Left colon (tissue), 2 donors: ENCODE data around the gene IDH3A. TPM values are rescaled to one million over a fixed set of nuclear protein-coding genes. Genes with fewer than 3 reads are reported as not detected.

Experiments used
- ATAC-seq: fragments of 200-7000 bp; cut with Tn5 transposase; one replicate; pipeline ENCODE4 v1.9.1; 2020; ENCODE audit warnings: mild to moderate bottlenecking, moderate library complexity
- DNase-seq, 2 donors: peaks; one replicate each; pipeline ENCODE4 v3.0.0-alpha.2; 2020
- intact Hi-C, 2 donors: fragments of 100-400 bp; cut with DNase I in 1 of 2; cut with micrococcal nuclease in 1 of 2; formaldehyde crosslinking; loops; one replicate each; pipeline versions ENCODE4 v1.11.2 to v1.14.0; 2022; cut with DNase I, micrococcal nuclease
- total RNA-seq, 2 donors: library from RNA; stranded (reverse); fragmentation: NEBNext Ultra II Directional; extraction: Animal tissue kit (Norgen Biotek cat#: 25700); gene quantifications; one replicate each; pipeline ENCODE4 v1.2.1, GENCODE V29; 2021
- donor health status: DM: no; HTN: no; CAD: no.
- donor health status: DM: yes; HTN: yes; CAD: no.

The IDH3A gene
- total RNA-seq, 2 donors from 2014 or later: 176 to 247 TPM

- no peak for DNase-seq
- no peak for ATAC-seq
- intact Hi-C loops: no loop called here
Observed at GRCh38 chr15:78154955-78155354, 5.8 kb downstream of the IDH3A start.

GRCh38 chr15:78155355-78155939 lies 6.3 kb downstream of the IDH3A start:
- DNase-seq: no peak
- no peak for ATAC-seq
- intact Hi-C loops: no loop called here

- intact Hi-C loops: no loop called here
- DNase-seq: no peak
- no peak for ATAC-seq
Observed at GRCh38 chr15:78156653-78157052, 7.5 kb downstream of the IDH3A start.

- no peak for ATAC-seq
- DNase-seq: no peak
- intact Hi-C loops: no loop called here
Observed at GRCh38 chr15:78157203-78157602, 8.0 kb downstream of the IDH3A start.

- ATAC-seq: no peak
- DNase-seq: no peak
- intact Hi-C loops: no loop called here
Observed at GRCh38 chr15:78159395-78159794, 10.2 kb downstream of the IDH3A start.

GRCh38 chr15:78162038-78162437 lies 12.9 kb downstream of the IDH3A start:
- intact Hi-C loops: no loop called here
- ATAC-seq (no peak), DNase-seq (no peak)

GRCh38 chr15:78164010-78164409 lies 14.8 kb downstream of the IDH3A start:
- ATAC-seq (no peak), DNase-seq (no peak)
- intact Hi-C loops: no loop called here

GRCh38 chr15:78167227-78167888 lies 18.2 kb downstream of the IDH3A start:
- DNase-seq (no peak), ATAC-seq (peak; percentile 42)
- intact Hi-C loops: no loop called here

- DNase-seq (no peak), ATAC-seq (no peak)
- intact Hi-C loops: no loop called here
Observed at GRCh38 chr15:78168608-78169007, 19.4 kb downstream of the IDH3A start.

- peak; percentile 5 for ATAC-seq
- intact Hi-C loops: no loop called here
- no peak for DNase-seq
Observed at GRCh38 chr15:78170848-78171773, 21.9 kb downstream of the IDH3A start.

- intact Hi-C loops: no loop called here
- DNase-seq (no peak), ATAC-seq (no peak)
Observed at GRCh38 chr15:78171864-78172472, 22.8 kb downstream of the IDH3A start.

- DNase-seq: no peak
- no peak for ATAC-seq
- intact Hi-C loops: no loop called here
Observed at GRCh38 chr15:78174401-78174800, 25.2 kb downstream of the IDH3A start.

- ATAC-seq (no peak), DNase-seq (no peak)
- intact Hi-C loops: loop anchor here in 1 of 2 donors (5.0 kb wide), 1 partner anchor 67 kb away; no protein-coding TSS in a partner anchor
Observed at GRCh38 chr15:78175330-78175729, 26.2 kb downstream of the IDH3A start.

GRCh38 chr15:78177447-78177873 lies 28.3 kb downstream of the IDH3A start:
- peak in 1 of 2 donors; percentile 64 for DNase-seq
- intact Hi-C loops: loop anchor here in 1 of 2 donors (5.0 kb wide), 1 partner anchor 65 kb away; no protein-coding TSS in a partner anchor
- peak; percentile 58 for ATAC-seq

GRCh38 chr15:78178064-78178463 lies 28.9 kb downstream of the IDH3A start:
- intact Hi-C loops: loop anchor here in 1 of 2 donors (5.0 kb wide), 1 partner anchor 64 kb away; no protein-coding TSS in a partner anchor
- DNase-seq (no peak), ATAC-seq (no peak)

- no peak for DNase-seq
- no peak for ATAC-seq
- intact Hi-C loops: loop anchor here in 1 of 2 donors (5.0 kb wide), 1 partner anchor 63 kb away; no protein-coding TSS in a partner anchor
Observed at GRCh38 chr15:78179286-78179840, 30.2 kb downstream of the IDH3A start.

- ATAC-seq (no peak), DNase-seq (no peak)
- intact Hi-C loops: loop anchor here in 1 of 2 donors (5.0 kb wide), 1 partner anchor 62 kb away; no protein-coding TSS in a partner anchor
Observed at GRCh38 chr15:78179906-78180305, 30.7 kb downstream of the IDH3A start.

GRCh38 chr15:78182336-78182700 lies 33.2 kb downstream of the IDH3A start:
- no peak for DNase-seq
- no peak for ATAC-seq
- intact Hi-C loops: no loop called here

- intact Hi-C loops: no loop called here
- DNase-seq (no peak), ATAC-seq (no peak)
Observed at GRCh38 chr15:78182821-78183220, 33.7 kb downstream of the IDH3A start.
